Colonic mucosa (tissue), 4 donors: ENCODE data around the gene COL23A1. TPM values are rescaled to one million over a fixed set of nuclear protein-coding genes. Genes with fewer than 3 reads are reported as not detected.

Source experiments
- DNase-seq: peaks from one replicate; pipeline ENCODE4 v3.0.0-alpha.2; 2020
- H3K27ac ChIP-seq: fragments of 200-600 bp; one replicate; pipeline ENCODE4 v1.8.0; 2021
- H3K27me3 ChIP-seq: fragments of 200-600 bp; one replicate; pipeline ENCODE4 v1.8.0; 2021
- H3K36me3 ChIP-seq: fragments of 200-600 bp; one replicate; pipeline ENCODE4 v1.8.0; 2021
- H3K4me1 ChIP-seq: fragments of 200-600 bp; one replicate; pipeline ENCODE4 v1.8.0; 2021; ENCODE audit warnings: mild to moderate bottlenecking
- H3K4me3 ChIP-seq: fragments of 200-600 bp; one replicate; pipeline ENCODE4 v1.8.0; 2021
- H3K9ac ChIP-seq, 2 donors: one replicate each; pipeline ENCODE4 v1.7.0; 2013; ENCODE audit warnings: control low read depth in 2 of 2, low read depth in 2 of 2, low read length in 2 of 2
- H3K9me3 ChIP-seq: fragments of 200-600 bp; one replicate; pipeline ENCODE4 v1.8.0; 2021
- intact Hi-C: fragments of 100-400 bp; cut with DNase I; formaldehyde crosslinking; loops from one replicate; pipeline ENCODE4 v1.14.1; 2022
- total RNA-seq, 2 donors: library from RNA; stranded (reverse); fragmentation: NEBNext Ultra II Directional in 1 of 2; extraction: Animal tissue kit (Norgen Biotek cat#: 25700) in 1 of 2; gene quantifications; one replicate each; pipeline ENCODE4 v1.2.1, GENCODE V29; 2021
- TF ChIP-seq, protein P1 (sequence below): fragments of 200-600 bp; IDR thresholded peaks from one replicate; pipeline ENCODE4 v1.8.0; 2022; ENCODE audit warnings: antibody characterized with exemption, mild to moderate bottlenecking
- donor health status: healthy.
- donor health status: DM: no; HTN: no; CAD: no.
- donor health status: DM: no; HTN: no; CAD: no.

The COL23A1 gene
- total RNA-seq, 2 donors from 2014 or later = 0.37 to 0.49 TPM

- no peaks in the 10 kb centered on the region for H3K9me3 ChIP-seq
- TF ChIP-seq, protein P1, sequence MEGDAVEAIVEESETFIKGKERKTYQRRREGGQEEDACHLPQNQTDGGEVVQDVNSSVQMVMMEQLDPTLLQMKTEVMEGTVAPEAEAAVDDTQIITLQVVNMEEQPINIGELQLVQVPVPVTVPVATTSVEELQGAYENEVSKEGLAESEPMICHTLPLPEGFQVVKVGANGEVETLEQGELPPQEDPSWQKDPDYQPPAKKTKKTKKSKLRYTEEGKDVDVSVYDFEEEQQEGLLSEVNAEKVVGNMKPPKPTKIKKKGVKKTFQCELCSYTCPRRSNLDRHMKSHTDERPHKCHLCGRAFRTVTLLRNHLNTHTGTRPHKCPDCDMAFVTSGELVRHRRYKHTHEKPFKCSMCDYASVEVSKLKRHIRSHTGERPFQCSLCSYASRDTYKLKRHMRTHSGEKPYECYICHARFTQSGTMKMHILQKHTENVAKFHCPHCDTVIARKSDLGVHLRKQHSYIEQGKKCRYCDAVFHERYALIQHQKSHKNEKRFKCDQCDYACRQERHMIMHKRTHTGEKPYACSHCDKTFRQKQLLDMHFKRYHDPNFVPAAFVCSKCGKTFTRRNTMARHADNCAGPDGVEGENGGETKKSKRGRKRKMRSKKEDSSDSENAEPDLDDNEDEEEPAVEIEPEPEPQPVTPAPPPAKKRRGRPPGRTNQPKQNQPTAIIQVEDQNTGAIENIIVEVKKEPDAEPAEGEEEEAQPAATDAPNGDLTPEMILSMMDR = no peak
- H3K4me3 ChIP-seq = no peak overlapping the region
- no peaks in the 10 kb centered on the region for H3K27me3 ChIP-seq
- H3K4me1 ChIP-seq = no peaks in the 10 kb centered on the region
- DNase-seq = no peak
- intact Hi-C loops = no loop called here
- no peak overlapping the region for H3K27ac ChIP-seq
- H3K9ac ChIP-seq = no peak overlapping the region
- no peaks in the 10 kb centered on the region for H3K36me3 ChIP-seq
Observed at GRCh38 chr5:178384816-178385495, 205.2 kb downstream of the COL23A1 start.

DNA sequence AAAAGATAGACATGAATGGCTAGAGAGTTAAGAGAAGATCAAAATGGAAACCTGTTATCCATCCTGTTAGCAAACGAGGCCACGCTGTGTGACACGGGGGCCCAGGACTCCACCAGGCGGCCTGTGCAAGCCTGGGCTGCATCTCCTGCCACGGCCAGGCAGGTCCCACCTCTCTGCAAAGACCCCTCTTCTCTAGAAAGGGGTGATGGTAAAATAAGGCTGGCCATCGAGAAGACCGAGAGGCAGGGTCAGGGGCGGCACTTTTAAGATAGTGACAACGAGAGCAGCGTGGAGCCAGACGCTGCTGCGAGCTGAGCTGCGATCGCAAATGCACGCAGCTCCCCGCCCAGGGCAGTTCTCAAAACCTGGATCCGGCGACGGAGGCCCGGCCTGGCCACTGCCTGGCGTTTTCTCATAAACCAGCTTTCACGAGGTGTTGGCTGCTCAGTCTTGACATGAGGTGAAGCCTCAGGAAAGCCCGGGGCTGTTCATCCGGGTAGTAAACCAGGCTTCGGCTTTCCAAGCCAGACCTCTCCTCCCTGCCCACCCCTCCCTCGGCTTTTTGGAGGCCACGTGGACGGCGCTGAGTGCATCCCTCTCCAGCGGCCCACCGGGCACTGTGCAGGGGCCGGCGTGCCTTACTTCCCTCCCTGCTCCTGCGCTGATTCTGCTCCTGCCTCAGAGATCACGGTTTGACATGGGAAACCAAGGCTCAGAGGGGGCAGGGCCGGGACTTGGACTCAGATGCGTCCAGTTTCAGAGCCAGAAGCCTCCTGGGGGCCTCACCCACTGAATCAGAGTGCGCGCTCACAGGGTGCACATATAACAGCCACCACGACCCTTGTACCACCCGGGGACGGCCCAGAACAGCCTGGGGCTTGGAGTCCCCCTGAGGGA lies 206.0 kb downstream of the COL23A1 start:
- no peak overlapping the region for H3K9ac ChIP-seq
- H3K27ac ChIP-seq = no peak overlapping the region
- TF ChIP-seq, protein P1 = no peak
- no peaks in the 10 kb centered on the region for H3K36me3 ChIP-seq
- no peak overlapping the region for H3K4me3 ChIP-seq
- no peaks in the 10 kb centered on the region for H3K27me3 ChIP-seq
- no peaks in the 10 kb centered on the region for H3K4me1 ChIP-seq
- no peaks in the 10 kb centered on the region for H3K9me3 ChIP-seq
- no peak for DNase-seq
- intact Hi-C loops = no loop called here

- Histone ChIP-seq H3K4me3 (no peak overlapping the region), H3K9ac (no peak overlapping the region), H3K36me3 (no peaks in the 10 kb centered on the region), H3K4me1 (no peaks in the 10 kb centered on the region), H3K27ac (no peak overlapping the region), H3K27me3 (no peaks in the 10 kb centered on the region), H3K9me3 (no peaks in the 10 kb centered on the region)
- intact Hi-C loops = no loop called here
- no peak for DNase-seq
- TF ChIP-seq, protein P1 = no peak
Observed at GRCh38 chr5:178383301-178383918, 206.8 kb downstream of the COL23A1 start.

GRCh38 chr5:178382754-178383164 lies 207.4 kb downstream of the COL23A1 start:
- intact Hi-C loops = no loop called here
- TF ChIP-seq, protein P1 = no peak
- Histone ChIP-seq H3K27ac (no peak overlapping the region), H3K9me3 (no peaks in the 10 kb centered on the region), H3K4me1 (no peaks in the 10 kb centered on the region), H3K4me3 (no peak overlapping the region), H3K27me3 (no peaks in the 10 kb centered on the region), H3K36me3 (no peaks in the 10 kb centered on the region), H3K9ac (no peak overlapping the region)
- DNase-seq = no peak

DNA sequence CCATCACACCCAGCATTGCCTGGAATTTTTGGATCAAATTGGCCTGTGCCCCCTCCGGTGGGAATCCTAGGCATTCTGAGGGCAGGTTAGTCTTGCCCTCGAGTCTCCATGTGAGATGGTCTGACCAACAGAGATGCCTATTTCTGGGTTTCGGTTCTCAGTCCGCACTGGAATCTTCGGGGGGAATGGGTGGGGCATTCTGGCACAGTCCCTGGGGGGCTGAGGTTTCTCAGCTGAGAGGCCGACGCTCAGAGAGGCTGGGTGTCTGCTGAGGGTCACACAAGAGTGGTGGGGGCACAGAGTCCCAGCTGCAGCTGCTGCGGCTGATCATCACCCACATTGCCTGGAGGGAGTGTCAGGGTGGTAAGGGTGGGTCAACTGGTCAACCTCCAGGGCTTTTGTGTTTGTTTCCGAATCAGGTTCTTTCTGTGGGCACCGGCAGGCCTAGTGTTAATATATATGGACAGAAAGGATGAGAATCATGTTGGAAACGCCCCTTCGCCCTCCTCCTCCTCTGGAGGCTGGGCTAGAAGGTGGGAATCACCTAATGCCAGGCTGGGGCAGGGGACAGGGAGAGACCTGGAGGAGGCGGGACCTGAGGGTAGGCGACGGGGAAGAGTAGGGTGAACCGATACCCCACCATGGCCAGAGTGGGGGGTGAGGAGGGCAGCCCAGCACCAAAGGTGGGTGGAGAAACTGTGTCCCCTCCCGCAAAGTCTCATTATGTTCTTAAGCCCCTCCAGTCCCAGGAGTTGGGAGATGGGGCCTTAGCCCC lies 208.1 kb downstream of the COL23A1 start:
- intact Hi-C loops = no loop called here
- Histone ChIP-seq H3K9ac (no peak overlapping the region), H3K4me3 (no peak overlapping the region), H3K36me3 (no peaks in the 10 kb centered on the region), H3K4me1 (no peaks in the 10 kb centered on the region), H3K27ac (no peak overlapping the region), H3K27me3 (no peaks in the 10 kb centered on the region), H3K9me3 (no peaks in the 10 kb centered on the region)
- no peak for DNase-seq
- TF ChIP-seq, protein P1 = no peak
